ENCODE measurements around the gene HNRNPL.

- TF ChIP-seq POLR2AphosphoS5 (IDR thresholded peaks at IDR 0.05; ENCODE audit: borderline replicate concordance, low read depth, low read length) = no peak
- TF ChIP-seq EZH2 (IDR thresholded peaks at IDR 0.05) = no peak
- TF ChIP-seq FOXP2 (optimal IDR thresholded peaks at IDR 0.05; ENCODE audit: control extremely low read depth, extremely low read length, insufficient read depth) = no peak
Measured at GRCh38 chr19:38834104-38834490, 15.7 kb downstream of the HNRNPL start.
